C4-2B (cell line): ENCODE results near the gene PREX1.

Source experiments
- CTCF ChIP-seq: fragments of 450-650 bp; conservative IDR thresholded peaks from 2 replicates; pipeline ENCODE4 v1.5.1; 2017; ENCODE audit warnings: mild to moderate bottlenecking
- ZFX ChIP-seq: fragments of 450-650 bp; IDR thresholded peaks from 2 replicates; pipeline ENCODE4 v1.6.1; 2017

GRCh38 chr20:48623906-48624265 is 203.9 kb downstream of the PREX1 start:
- TF ChIP-seq CTCF (no peak), ZFX (no peak)
